ENCODE data around the gene ADARB2.
"Not testable (repeated sequence)": the region's sequence is repeated elsewhere in the genome, so short reads cannot be mapped to it uniquely, and the experiment has no call there.

The ADARB2 gene

DNA sequence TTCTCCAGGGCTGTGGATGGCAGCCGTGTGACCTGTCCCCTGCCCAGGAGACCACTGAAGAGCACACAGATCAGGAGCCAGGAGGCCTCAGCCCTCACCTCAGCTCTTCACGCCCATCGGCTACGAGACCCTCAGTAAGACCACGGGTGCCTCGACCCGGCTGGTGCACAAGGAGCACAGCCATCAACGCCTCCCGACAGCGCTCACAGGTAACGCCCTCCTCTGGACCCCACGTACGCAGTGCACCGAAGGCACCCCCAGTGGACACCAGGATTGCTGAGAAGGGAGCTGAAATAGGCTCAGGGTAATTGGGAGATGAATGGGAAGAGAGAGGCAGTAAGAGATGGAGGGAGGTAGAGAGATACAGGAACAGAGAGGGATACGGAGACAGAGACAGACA lies 389.8 kb downstream of the ADARB2 start:
- Mint-ChIP-seq H3K27ac (no peak overlapping the region), H3K4me3 (no peak overlapping the region), H3K9me3 (no peaks in the 10 kb centered on the region), H3K4me1 (ENCODE audit: low read depth) (no peaks in the 10 kb centered on the region), H3K27me3 (peaks cover 8% of the 10 kb centered on the region), H3K36me3 (ENCODE audit: low read depth) (no peaks in the 10 kb centered on the region)

GRCh38 chr10:1346201-1346600 lies 391.1 kb downstream of the ADARB2 start:
- Mint-ChIP-seq H3K4me3 (no peak overlapping the region), H3K36me3 (ENCODE audit: low read depth) (no peaks in the 10 kb centered on the region), H3K9me3 (no peaks in the 10 kb centered on the region), H3K27me3 (peaks cover 8% of the 10 kb centered on the region), H3K4me1 (ENCODE audit: low read depth) (no peaks in the 10 kb centered on the region), H3K27ac (no peak overlapping the region)

DNA sequence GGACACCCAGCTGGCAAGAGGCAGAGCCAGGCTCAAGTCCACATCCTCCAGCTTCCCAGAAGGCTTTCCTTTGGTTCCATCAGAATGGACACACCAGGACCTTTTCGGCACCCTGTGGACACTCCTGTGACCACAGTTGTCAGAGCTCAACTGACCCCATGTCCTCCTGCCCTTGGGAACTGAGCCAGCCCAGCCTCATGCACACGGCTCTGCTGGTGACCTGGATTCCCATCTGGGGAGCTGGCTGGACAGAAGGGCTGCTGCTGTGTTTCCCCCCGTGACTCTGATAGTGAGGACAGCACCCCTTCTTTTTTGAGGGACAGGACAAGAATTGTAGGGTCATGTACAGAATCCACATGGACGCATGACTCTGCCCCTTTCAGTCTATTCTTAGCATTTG lies 392.0 kb downstream of the ADARB2 start:
- Mint-ChIP-seq H3K36me3 (ENCODE audit: low read depth) (no peaks in the 10 kb centered on the region), H3K4me3 (no peak overlapping the region), H3K4me1 (ENCODE audit: low read depth) (no peaks in the 10 kb centered on the region), H3K27ac (no peak overlapping the region), H3K9me3 (no peaks in the 10 kb centered on the region), H3K27me3 (peaks cover 8% of the 10 kb centered on the region)

DNA sequence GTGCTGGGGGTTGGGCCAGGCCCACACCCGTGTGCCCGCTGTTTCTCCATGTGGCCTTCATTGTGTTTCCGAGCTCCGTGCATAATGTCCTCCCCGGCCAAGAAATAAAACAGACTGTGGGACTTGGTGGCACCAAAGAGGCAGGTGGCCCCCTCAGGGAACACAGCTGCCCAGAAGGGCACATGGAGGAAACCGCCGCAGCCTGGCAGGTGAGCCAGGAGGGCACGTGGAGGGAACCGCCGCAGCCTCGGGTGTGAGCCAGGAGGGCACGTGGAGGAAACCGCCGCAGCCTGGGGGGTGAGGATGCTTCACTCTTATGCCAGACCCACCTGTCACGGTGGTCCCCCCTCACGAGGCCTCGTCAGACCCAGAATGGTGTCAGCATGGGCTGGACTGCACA lies 392.5 kb downstream of the ADARB2 start:
- H3K4me1 Mint-ChIP-seq (ENCODE audit: low read depth) = no peaks in the 10 kb centered on the region
- no peaks in the 10 kb centered on the region for H3K9me3 Mint-ChIP-seq
- H3K27me3 Mint-ChIP-seq = peaks cover 8% of the 10 kb centered on the region
- H3K27ac Mint-ChIP-seq = no peak overlapping the region
- no peaks in the 10 kb centered on the region for H3K36me3 Mint-ChIP-seq (ENCODE audit: low read depth)
- no peak overlapping the region for H3K4me3 Mint-ChIP-seq

DNA sequence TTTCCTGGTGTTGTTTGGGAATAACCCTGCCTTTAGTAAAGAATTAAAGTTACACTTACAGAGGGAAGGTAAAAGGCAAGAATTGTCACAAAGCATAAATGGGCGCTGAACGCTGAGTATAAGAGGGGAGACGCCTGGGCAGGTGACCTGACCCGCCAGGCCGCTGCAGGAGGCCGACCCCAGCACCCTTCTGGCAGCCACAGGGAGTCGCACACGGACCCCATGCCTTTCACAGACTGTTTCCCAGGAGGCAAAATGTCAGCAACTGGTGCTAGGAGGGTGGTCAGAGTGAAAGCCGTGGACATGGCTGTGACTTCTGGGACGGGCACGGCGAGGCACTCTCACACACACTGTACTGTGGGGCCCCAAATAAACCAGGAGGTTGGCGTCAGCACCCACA lies 392.9 kb downstream of the ADARB2 start:
- H3K4me3 Mint-ChIP-seq = no peak overlapping the region
- H3K36me3 Mint-ChIP-seq (ENCODE audit: low read depth) = no peaks in the 10 kb centered on the region
- no peaks in the 10 kb centered on the region for H3K4me1 Mint-ChIP-seq (ENCODE audit: low read depth)
- H3K27me3 Mint-ChIP-seq = peaks cover 8% of the 10 kb centered on the region
- no peak overlapping the region for H3K27ac Mint-ChIP-seq
- H3K9me3 Mint-ChIP-seq = no peaks in the 10 kb centered on the region

DNA sequence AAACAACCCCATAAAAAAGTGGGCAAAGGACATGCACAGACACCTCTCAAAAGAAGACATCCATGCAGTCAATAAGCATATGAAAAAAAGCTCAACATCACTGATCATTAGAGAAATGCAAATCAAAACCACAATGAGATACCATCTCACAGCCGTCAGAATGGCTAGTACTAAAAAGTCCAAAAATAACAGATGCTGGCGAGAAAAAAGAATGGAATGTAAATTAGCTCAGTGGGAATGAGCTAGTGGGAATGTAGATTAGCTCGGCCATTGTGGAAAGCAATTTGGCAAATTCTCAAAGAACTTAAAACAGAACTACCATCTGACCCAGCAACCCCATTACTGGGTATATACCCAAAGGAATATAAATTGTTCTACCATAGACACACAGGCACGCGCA lies 394.1 kb downstream of the ADARB2 start:
- no peaks in the 10 kb centered on the region for H3K36me3 Mint-ChIP-seq (ENCODE audit: low read depth)
- no peaks in the 10 kb centered on the region for H3K9me3 Mint-ChIP-seq
- H3K27me3 Mint-ChIP-seq = peaks cover 8% of the 10 kb centered on the region
- no peak overlapping the region for H3K4me3 Mint-ChIP-seq
- H3K4me1 Mint-ChIP-seq (ENCODE audit: low read depth) = no peaks in the 10 kb centered on the region
- no peak overlapping the region for H3K27ac Mint-ChIP-seq

- H3K9me3 Mint-ChIP-seq; H3K4me3 Mint-ChIP-seq; H3K27ac Mint-ChIP-seq; H3K4me1 Mint-ChIP-seq (ENCODE audit: low read depth); H3K36me3 Mint-ChIP-seq (ENCODE audit: low read depth); H3K27me3 Mint-ChIP-seq: not testable (repeated sequence)
Measured at GRCh38 chr10:1341052-1341451, 396.3 kb downstream of the ADARB2 start.

DNA sequence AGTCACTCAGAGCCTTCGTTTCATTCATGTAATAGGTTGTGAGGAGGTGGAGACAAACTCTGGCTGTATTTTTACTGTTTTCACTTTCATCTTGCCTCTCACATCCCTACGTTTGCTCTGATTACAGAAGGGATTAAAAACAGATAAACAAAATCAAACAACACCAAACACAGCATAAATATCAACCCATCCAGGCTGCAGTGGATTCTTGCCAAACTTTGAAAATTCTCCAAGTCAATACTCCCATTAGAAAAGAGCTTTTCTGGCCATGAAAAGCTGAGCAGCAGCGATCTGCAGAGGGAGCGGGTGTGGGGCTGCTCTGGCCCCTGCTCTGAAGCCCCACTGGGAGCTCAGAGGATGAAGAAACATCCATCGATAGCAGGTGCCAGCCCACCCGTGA lies 397.9 kb downstream of the ADARB2 start:
- Mint-ChIP-seq H3K9me3 (no peaks in the 10 kb centered on the region), H3K4me1 (ENCODE audit: low read depth) (no peaks in the 10 kb centered on the region), H3K36me3 (ENCODE audit: low read depth) (no peaks in the 10 kb centered on the region), H3K27ac (no peak overlapping the region), H3K4me3 (no peak overlapping the region), H3K27me3 (peaks cover 8% of the 10 kb centered on the region)

- Mint-ChIP-seq H3K4me1 (ENCODE audit: low read depth) (no peaks in the 10 kb centered on the region), H3K27me3 (peaks cover 8% of the 10 kb centered on the region)
Measured at GRCh38 chr10:1335642-1336041, 401.7 kb downstream of the ADARB2 start.

DNA sequence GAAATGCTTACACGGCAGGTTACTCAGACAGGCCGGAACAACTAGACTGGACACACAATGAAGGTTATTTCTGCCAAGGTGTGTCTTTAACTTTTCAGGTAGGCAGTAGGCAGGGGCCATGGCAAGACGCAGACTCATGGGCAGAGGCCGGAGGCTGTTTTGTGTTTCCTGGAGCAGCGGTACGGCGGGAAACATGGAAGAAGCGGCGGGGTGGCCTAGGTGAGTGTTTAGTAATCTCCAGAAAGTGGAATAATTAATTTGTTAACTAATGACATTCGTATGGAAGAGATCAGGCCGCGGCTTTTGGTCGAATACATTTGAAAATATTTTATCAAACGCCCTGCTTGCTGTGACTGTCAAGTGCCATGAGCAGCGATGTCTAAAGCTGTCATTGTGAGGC lies 403.3 kb downstream of the ADARB2 start:
- Mint-ChIP-seq H3K9me3 (no peaks in the 10 kb centered on the region), H3K4me3 (no peak overlapping the region), H3K4me1 (ENCODE audit: low read depth) (no peaks in the 10 kb centered on the region), H3K27me3 (peaks cover 9% of the 10 kb centered on the region), H3K27ac (no peak overlapping the region), H3K36me3 (ENCODE audit: low read depth) (no peaks in the 10 kb centered on the region)

More at GRCh38 chr10:1335642-1336041, 401.7 kb downstream of the ADARB2 start:
- no peak overlapping the region for H3K4me3 Mint-ChIP-seq
- no peak overlapping the region for H3K27ac Mint-ChIP-seq
- no peaks in the 10 kb centered on the region for H3K9me3 Mint-ChIP-seq
- no peaks in the 10 kb centered on the region for H3K36me3 Mint-ChIP-seq (ENCODE audit: low read depth)

GRCh38 chr10:1331560-1331959 lies 405.8 kb downstream of the ADARB2 start:
- Mint-ChIP-seq H3K4me1 (ENCODE audit: low read depth) (no peaks in the 10 kb centered on the region), H3K9me3 (peaks cover 5% of the 10 kb centered on the region), H3K27me3 (peaks cover 9% of the 10 kb centered on the region), H3K4me3 (no peak overlapping the region), H3K36me3 (ENCODE audit: low read depth) (no peaks in the 10 kb centered on the region), H3K27ac (no peak overlapping the region)

GRCh38 chr10:1329622-1330021 lies 407.7 kb downstream of the ADARB2 start:
- Mint-ChIP-seq H3K27me3 (peaks cover 7% of the 10 kb centered on the region), H3K4me1 (ENCODE audit: low read depth) (no peaks in the 10 kb centered on the region), H3K27ac (no peak overlapping the region), H3K9me3 (peaks cover 5% of the 10 kb centered on the region), H3K36me3 (ENCODE audit: low read depth) (no peaks in the 10 kb centered on the region), H3K4me3 (no peak overlapping the region)

- Mint-ChIP-seq H3K4me3 (no peak overlapping the region), H3K36me3 (ENCODE audit: low read depth) (no peaks in the 10 kb centered on the region), H3K27ac (no peak overlapping the region), H3K9me3 (peaks cover 5% of the 10 kb centered on the region), H3K27me3 (peaks cover 10% of the 10 kb centered on the region), H3K4me1 (ENCODE audit: low read depth) (no peaks in the 10 kb centered on the region)
Measured at GRCh38 chr10:1328981-1329614, 408.2 kb downstream of the ADARB2 start.

DNA sequence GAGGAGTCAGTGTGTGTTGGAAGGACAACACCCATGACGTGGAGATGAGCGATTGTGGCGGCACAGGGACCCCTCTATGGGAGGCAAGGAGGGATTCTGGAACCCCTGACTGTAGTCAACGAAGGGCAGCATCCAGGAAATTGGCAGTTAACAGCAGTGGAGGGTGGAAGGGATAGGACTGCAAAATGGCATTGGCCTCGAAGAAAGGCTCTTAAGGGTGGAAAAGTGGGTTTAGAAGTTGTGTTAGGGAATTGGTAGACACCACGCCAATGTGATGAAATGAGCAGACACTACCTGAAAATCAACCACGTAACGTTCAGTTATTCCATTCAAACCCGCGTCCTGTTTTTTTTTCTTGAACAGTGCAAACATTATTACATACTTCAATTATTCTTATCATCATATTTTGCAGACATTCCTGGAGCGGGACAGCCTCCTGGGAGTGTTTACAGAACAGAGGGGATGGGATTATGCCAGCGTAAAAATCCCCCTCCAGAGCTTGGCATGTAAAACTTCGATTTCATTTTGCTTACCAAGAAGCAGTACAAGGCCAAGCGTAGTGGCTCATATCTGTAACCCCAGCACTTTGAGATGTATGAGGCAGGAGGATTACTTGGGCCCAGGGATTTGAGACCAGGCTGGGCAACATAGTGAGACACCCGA lies 409.0 kb downstream of the ADARB2 start:
- Mint-ChIP-seq H3K27ac (no peak overlapping the region), H3K36me3 (ENCODE audit: low read depth) (no peaks in the 10 kb centered on the region), H3K4me1 (ENCODE audit: low read depth) (no peaks in the 10 kb centered on the region), H3K9me3 (peaks cover 5% of the 10 kb centered on the region), H3K27me3 (peaks cover 12% of the 10 kb centered on the region), H3K4me3 (no peak overlapping the region)

DNA sequence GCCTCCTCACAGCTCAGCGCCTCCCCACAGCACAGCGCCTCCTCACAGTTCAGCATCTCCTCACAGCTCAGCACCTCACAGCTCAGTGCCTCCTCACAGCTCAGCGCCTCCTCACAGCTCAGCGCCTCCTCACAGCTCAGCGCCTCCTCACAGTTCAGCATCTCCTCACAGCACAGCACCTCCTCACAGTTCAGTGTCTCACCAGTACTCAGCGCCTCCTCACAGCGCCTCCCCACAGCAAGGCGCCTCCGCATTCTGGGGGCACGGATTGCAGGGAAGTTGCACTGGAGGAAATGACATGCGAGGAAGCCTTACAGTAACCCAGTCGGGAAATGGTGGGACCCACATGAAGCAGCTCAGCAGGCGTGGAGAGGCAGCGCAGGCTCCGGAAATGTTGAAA lies 409.6 kb downstream of the ADARB2 start:
- no peaks in the 10 kb centered on the region for H3K36me3 Mint-ChIP-seq (ENCODE audit: low read depth)
- no peaks in the 10 kb centered on the region for H3K4me1 Mint-ChIP-seq (ENCODE audit: low read depth)
- H3K9me3 Mint-ChIP-seq = peaks cover 5% of the 10 kb centered on the region
- H3K27me3 Mint-ChIP-seq = peaks cover 16% of the 10 kb centered on the region
- H3K27ac Mint-ChIP-seq = no peak overlapping the region
- H3K4me3 Mint-ChIP-seq = no peak overlapping the region

GRCh38 chr10:1326514-1326913 lies 410.8 kb downstream of the ADARB2 start:
- not testable (repeated sequence) for H3K4me3 Mint-ChIP-seq; H3K9me3 Mint-ChIP-seq; H3K27ac Mint-ChIP-seq; H3K36me3 Mint-ChIP-seq (ENCODE audit: low read depth); H3K4me1 Mint-ChIP-seq (ENCODE audit: low read depth)
- peaks cover 23% of the 10 kb centered on the region for H3K27me3 Mint-ChIP-seq
